Upper lobe of left lung (tissue), 4 donors: ENCODE data around the gene LSP1.

Experiments
- CTCF ChIP-seq, 6 experiments: fragments of 450-650 bp in 4 of 6; fragments of 200-600 bp in 2 of 6; sonication (generic) in 2 of 6; IDR thresholded peaks; one replicate each; pipeline ENCODE4 v1.5.1; 2016 to 2019; ENCODE audit warnings: antibody characterized with exemption in 6 of 6
- POLR2A ChIP-seq, 4 donors: fragments of 450-650 bp; IDR thresholded peaks; one replicate each; pipeline ENCODE4 v1.5.1; 2016 to 2017; ENCODE audit warnings: antibody characterized with exemption in 4 of 4, mild to moderate bottlenecking in 2 of 4
- POLR2AphosphoS5 ChIP-seq, 2 donors: sonication (generic); formaldehyde crosslinking; IDR thresholded peaks; one replicate each; pipeline ENCODE4 v1.5.1; 2017; ENCODE audit warnings: antibody characterized with exemption in 2 of 2

DNA sequence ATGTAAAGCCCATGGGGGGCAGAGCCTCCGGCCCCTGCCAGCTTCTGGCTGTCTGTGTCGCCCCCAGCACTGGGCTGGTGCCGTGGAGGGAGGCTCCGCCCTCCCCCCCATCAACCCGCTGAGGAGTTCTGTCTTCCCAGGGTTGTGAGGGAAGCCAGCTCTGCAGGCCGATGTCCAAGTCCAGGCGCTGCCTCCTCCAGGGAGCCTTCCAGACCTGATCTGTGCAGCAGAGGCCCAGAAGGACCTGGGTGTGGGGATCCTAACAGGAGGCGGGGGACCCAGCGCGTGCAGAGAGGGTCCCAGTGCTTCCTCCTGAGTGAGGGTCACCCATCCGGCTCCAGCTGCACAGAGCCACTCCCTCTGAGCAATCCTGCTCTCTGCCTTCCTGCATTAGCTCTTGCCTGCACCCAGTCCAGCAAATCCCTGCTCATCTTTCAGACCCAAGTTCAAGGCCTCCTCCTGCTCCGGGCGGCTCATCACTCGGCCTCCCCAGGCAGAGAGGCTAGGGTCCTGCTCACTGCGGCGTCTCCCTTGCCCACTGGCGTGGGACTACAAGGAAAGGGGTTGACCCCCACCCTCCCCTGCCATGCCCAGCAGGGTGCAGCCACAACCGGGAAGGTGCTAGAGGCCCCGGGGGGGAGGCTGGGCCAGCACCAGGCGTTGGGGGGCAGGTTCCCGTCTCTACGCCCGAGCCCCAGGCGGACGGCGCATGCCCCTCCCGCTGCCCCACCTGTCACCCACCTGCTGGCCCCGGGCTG is 22.4 kb downstream of the LSP1 start:
- TF ChIP-seq POLR2AphosphoS5 (IDR thresholded peaks at IDR 0.05) (no peak), CTCF (IDR thresholded peaks at IDR 0.05) (no peak), POLR2A (IDR thresholded peaks at IDR 0.05) (no peak)
